HG03520 (cell line): ENCODE data around the gene KIAA0319L.
A peak's percentile ranks its signal among the peaks of the same experiment; 100 is the strongest.
"Not testable (repeated sequence)": the region's sequence is repeated elsewhere in the genome, so short reads cannot be mapped to it uniquely, and the experiment has no call there.

ENCODE experiments used
- ATAC-seq: cut with Tn5 transposase; IDR thresholded peaks from one replicate; pipeline ENCODE4 v1.9.1; 2021; ENCODE audit warnings: mild to moderate bottlenecking, moderate library complexity; ENCODE audit not compliant: unreplicated experiment

Gene KIAA0319L

DNA sequence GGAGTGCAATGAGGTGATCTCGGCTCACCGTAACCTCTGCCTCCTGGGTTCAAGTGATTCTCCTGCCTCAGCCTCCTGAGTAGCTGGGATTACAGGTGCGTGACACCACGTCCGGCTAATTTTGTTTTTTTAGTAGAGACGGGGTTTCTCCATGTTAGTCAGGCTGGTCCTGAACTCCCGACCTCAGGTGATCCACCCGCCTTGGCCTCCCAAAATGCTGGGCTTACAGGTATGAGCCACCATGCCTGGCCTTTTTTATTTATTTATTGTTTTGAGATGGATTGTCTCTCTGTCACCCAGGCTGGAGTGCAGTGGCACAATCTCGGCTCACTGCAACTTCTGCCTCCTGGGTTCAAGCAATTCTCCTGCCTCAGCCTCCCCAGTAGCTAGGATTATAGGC lies 24.4 kb upstream of the KIAA0319L start:
- not testable (repeated sequence) for ATAC-seq

- ATAC-seq = no peak
Observed at GRCh38 chr1:35580949-35581388, 23.8 kb upstream of the KIAA0319L start.

- ATAC-seq = peak; percentile 51
Observed at GRCh38 chr1:35577071-35577998, 20.1 kb upstream of the KIAA0319L start.

GRCh38 chr1:35576766-35577070 lies 19.5 kb upstream of the KIAA0319L start:
- ATAC-seq = not testable (repeated sequence)

- no peak for ATAC-seq
Observed at GRCh38 chr1:35576061-35576765, 19.0 kb upstream of the KIAA0319L start.

GRCh38 chr1:35575416-35575958 lies 18.3 kb upstream of the KIAA0319L start:
- no peak for ATAC-seq

DNA sequence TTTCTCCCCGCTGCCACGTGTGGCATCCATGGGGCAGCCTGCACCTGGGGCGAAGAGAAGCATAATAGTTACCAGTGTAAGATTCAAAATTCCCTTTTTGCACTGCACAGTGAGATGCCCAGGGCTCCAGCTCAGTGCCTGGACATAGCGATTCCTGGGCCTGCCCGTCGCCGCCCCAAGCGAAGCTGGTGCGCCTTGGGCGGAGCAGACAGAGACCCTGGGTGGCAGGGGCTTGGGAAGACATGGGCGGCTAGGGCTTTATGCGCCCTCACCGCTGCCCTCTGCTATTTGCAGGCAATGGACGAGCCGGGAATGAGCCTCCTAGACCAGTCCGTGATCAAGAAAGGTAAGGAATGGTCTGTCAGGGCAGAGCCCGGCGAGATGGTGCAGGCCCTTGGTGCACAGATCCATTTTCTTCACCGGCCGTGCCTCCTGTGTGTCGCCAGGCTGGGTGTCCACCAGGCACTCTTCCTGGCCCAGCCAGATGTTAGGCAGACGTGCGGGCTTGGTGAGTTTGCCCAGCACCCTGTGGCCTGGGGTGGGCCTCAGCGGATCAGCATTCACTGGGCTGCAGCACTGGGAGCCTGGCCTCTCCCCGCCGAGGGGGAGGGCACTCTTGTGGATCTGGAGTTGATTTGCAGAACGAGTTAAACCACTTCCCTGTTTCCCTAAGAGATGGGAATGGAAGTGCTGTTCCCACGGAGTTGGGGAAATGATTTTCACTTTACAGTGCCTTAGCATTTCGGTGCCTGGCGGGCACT lies 17.6 kb upstream of the KIAA0319L start:
- ATAC-seq = no peak

DNA sequence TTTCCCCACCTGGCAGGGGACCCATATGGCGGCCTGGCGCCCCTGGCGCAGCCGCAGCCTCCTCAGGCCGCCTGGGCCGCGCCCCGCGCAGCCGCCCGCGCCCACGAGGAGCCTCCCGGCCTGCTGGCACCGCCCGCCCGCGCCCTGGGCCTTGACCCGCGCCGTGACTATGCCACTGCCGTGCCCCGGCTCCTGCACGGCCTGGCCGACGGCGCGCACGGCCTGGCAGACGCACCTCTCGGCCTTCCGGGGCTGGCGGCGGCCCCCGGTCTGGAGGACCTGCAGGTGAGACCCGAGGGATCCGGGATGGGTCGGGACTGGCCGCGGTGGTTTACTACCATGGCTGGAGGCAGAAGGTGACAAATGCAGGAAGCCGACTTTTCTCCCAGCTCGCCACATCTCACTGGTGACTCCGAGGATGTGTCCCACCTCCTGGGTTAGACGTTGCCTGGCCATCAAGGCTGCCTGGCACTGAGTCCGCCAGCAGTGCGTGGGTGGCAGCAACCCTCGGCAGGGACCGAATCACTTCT lies 17.0 kb upstream of the KIAA0319L start:
- ATAC-seq = no peak

GRCh38 chr1:35573198-35574124 lies 16.3 kb upstream of the KIAA0319L start, which contains the start of gene TFAP2E:
Gene TFAP2E, plus strand, starts transcription at chr1:35573314. Its CDS starts 264 bp downstream, at chr1:35573578.
- no peak for ATAC-seq

DNA sequence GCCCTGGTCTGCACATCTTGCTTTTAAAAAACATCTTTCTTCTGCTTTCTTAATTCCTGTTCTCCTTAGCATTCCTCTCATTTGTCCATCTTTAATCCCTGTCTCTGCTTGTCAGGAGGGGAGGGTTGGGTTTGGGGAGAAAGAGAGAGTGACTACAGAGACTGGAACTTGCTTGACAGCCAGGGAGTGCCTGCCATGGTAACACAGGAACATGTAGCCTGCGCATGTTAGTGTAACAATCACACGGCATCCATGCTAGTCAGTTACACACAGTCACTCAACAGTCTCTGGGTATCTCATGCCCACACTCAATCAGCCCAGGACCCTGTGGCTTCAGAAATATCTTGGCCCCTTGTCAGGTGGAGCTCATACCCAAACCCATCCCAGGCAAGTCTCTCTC lies 15.1 kb upstream of the KIAA0319L start:
- ATAC-seq = no peak

DNA sequence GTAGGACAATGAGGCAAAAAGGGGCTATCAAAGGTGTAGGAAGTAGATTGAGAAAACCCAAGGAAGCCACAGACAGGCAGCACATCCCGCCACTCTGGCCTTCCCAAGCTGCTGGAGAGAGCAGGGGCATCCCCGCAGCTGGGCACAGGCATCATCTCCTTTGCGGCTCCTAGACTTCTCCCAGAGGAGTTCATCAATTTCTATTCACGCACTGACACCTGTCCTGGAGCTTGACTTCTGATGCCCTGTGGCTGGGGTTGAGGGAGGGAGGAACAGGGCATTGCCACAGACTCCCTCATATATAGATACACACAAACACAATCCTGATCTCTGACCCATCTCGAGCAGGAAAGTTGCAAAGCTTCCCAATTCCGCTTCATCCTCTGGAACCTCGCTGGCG lies 14.1 kb upstream of the KIAA0319L start:
- no peak for ATAC-seq

DNA sequence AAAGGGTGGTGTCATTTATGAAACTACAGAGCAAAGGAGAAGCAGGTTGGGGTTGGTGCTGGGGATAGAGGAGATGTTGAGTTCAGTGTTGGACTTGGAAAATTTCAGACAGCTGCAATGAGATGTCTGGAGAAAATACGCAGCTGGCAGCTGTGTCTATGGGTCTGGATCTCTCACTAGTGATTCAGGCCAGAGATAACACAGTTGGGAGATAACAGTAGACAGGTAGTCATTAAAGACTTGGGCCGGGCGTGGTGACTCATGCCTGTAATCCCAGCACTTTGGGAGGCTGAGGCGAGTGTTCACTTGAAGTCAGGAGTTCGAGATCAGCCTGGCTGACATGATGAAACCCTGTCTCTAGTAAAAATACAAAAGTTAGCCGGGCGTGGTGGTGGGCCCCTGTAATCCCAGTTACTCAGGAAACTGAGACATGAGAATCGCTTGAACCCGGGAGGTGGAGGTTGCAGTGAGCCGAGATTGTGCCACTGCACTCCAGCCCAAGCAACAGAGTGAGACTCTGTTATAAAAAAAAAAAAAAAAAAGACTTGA lies 13.5 kb upstream of the KIAA0319L start:
- ATAC-seq = no peak

- ATAC-seq = no peak
Observed at GRCh38 chr1:35569936-35570335, 12.7 kb upstream of the KIAA0319L start.

GRCh38 chr1:35568975-35569395 lies 11.8 kb upstream of the KIAA0319L start:
- ATAC-seq = no peak

DNA sequence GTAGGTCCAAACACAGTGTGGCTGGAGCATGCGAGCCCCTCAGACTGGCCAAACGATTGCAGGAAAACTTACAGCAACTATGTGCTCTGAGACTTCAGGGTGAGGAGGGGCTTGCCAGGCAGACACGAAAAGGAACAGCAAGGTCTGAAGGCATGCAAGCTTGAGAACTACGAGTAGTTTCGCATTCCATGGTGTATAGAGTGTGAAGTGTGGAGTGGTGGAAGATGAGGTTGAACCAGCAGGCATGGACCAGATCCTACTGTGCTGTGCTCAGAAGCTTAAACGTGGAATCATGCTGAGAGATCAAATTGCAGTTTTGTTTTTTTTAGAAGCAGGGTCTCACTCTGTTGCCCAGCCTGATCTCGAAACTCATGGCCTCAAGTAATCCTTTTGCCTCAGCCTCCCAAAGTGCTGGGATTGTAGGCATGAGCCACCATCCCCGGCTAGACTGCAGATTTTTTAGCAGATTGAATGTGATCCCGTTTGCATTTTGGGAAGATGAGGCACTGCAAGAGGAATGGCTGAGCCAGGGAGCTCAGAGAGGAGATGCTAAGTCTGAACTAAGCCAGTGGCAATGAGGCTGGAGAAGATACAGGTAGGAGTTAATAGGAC lies 10.8 kb upstream of the KIAA0319L start:
- ATAC-seq = no peak

DNA sequence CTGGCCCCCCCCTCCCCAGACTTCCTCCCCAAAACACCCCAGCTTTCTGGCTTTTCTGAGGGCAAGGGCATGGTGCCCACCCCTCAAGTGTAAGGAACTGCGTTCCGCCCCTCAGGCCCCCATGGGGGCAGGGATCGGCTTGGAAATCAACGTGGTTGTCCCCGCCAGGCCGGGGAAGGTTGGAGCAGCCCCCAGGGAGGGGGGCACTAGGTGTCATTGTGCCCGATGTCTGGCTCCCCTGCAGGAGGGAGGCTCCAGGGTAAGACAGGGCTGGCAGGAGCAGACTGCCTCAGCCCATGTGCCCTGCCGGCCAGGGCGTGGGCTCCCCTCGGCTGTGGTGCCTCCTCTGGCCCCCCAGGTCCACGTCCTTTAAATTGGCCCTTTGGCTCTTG lies 8.5 kb upstream of the KIAA0319L start:
- no peak for ATAC-seq

DNA sequence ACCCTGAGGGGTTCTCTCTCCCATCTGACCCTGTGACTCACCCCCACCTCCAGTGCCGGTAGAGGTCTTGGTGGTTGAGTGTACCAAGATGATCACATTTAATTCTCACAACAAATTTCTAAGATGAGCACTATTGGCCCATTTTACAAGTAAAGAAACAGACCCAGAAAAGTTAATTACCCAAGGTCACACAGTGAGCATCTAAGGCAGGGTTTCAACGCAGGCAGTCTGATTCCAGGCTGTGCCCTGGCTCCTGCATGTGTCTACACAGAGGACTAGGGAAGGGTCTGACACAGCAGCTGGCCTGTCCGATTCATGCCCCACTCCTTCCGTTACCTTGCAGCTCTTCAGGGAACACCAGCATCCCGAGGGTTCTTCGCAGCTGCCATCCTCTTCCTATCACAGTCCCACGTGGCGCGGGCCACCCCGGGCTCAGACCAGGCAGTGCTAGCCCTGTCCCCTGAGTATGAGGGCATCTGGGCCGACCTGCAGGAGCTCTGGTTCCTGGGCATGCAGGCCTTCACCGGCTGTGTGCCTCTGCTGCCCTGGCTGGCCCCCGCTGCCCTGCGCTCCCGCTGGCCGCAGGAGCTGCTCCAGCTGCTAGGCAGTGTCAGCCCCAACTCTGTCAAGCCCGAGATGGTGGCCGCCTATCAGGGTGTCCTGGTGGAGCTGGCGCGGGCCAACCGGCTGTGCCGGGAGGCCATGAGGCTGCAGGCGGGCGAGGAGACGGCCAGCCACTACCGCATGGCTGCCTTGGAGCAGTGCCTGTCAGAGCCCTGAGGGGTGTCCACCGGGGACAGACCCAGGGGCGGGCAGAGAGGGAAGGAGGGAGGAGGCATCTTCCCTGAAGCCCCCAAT lies 7.9 kb upstream of the KIAA0319L start:
- ATAC-seq = no peak
